Iris pigment epithelial cell (primary cell): ENCODE data around the gene CTDSP2.
"Not testable (repeated sequence)": the region's sequence is repeated elsewhere in the genome, so short reads cannot be mapped to it uniquely, and the experiment has no call there.

Experiments
- DNase-seq: peaks from one replicate; pipeline ENCODE4 v3.0.0-alpha.2; 2011; ENCODE audit warnings: low read depth

The CTDSP2 gene

DNA sequence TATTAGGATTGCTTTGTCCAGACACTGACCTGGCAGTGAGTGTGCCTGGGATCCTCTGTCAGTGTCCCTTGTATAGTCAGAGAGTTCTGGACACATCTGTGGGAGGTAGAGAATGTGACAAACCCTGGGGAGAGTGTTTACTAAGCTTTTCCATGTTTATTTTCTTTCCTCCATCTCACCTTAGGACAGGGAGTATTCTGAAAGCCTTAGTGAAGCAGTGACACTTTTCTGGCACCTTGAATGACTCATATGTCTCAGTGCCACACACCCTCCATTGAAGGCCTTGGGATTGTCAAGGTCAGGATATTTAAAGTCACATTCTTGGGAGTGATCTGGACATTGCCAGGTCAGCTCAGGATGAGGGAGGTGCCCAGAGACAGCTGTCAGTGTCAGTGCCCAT is 34.9 kb upstream of the CTDSP2 start:
- no peak for DNase-seq

- DNase-seq = peak; percentile 75
Measured at GRCh38 chr12:57881035-57881434, 34.5 kb upstream of the CTDSP2 start.

DNA sequence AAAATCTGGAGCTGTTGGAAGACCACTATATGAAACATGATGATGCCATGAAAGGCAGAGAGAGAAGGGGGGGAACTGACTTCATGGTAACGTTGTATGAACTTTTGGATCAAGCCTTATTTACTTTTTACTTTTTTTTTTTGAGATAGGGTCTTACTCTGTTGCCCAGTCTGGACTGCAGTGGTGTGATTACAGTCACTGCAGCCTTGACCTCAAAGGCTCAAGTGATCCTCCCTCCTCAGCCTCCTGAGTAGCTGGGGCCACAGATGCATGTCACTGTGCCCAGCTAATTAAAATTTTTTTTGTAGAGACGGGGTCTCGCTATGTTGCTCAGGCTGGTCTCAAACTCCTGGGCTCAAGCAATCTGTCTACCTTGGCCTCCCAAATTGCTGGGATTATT is 31.3 kb upstream of the CTDSP2 start:
- DNase-seq = no peak

DNA sequence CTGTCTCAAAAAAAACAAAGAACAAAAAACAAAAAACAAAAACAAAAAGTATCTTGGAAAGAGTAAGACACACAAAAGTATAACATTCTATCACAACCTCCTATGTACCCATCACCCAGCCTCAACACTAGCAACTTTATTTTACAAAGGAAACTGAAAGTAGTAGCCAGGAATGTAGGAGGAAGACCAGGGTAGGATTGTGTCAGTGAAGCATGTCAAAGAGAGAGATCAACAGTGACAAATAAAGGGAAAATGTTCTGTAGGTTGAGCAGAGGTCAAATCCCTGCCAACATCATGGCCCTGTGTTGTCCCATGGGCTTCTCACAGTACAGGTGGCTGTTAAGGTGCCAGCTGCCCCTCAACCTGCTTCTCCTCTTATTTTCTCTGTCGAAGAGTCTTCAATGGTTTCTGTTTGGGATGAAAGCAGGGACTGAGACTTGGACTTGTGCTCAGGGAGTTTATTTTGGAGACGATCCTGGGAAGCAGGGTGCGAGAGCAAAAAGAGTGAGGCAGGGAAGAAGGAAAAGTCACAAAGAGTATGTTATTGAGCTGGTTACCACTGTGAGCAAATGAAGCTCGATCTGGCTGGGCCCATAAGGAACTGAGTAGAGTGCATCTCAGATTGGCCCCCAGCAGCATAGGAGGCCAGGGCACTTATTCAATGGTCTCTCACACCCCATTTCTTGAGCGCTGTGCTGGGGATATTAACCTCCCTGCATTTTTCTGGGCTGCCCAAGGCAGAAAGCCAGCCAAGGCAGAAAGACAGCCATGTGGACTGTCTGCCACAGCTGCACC is 29.4 kb upstream of the CTDSP2 start:
- no peak for DNase-seq

DNA sequence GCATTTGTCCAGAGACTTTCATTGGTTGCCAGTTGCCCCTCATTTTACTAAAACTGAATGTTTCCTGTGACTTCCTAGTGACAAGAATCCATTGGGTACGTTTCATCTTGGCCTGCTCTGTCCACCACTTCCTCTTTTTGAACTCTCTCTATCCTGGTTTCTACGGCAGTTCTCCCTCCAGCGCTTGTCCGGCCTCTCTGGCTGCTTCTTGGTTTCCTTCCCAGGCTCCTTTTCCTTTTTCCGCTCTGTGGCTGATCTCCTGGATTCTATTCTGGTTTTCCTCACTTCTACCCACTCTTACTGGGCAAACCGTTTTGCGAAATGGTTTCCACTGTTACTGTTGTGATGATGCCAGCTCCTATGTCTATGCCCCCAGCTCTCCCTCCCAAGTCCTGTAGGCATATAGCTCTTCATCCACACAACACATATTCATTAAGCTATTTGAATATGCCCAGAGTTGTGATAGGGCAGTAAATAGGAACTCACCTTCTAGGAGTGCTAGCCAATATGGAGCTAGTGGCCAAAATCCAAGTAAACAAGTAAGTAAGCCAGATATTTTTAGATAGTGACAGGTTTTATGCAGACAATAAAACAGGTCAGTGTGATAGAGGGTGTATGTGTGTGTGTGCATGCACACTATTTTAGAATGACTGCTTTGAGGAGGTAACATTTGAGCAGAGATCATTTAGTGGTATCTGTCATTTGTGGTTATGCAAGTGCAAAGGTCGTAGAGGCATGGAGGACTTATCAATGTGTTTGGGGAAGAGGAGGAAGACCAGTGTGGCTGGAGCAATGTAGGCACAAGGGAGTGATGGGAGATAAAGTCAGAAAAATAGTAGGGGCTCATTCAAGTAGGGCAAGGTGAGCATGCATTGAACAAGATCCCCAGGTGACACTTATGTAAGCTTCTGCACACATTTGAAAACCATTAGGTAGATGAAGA is 27.9 kb upstream of the CTDSP2 start:
- no peak for DNase-seq

DNA sequence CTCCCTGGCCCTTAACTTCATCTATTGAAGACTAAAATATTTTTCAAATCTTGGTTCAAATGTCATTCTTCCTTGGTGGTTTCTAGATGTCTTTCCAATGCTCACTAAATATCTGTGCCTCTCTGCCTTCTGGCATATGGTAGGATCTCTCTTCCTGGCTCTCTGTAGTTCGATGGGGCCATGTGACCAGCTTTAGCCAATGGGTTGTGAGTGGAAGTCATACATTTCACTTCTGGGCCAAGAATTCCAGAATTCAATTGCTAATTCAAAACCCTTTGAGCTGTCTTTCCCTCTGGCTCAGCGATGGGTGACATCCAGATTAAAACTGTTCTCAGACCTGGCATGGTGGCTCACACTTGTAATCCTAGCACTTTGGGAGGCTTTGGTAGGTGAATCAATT is 25.8 kb upstream of the CTDSP2 start:
- DNase-seq = no peak

- no peak for DNase-seq
Measured at GRCh38 chr12:57869927-57870318, 23.4 kb upstream of the CTDSP2 start.

DNA sequence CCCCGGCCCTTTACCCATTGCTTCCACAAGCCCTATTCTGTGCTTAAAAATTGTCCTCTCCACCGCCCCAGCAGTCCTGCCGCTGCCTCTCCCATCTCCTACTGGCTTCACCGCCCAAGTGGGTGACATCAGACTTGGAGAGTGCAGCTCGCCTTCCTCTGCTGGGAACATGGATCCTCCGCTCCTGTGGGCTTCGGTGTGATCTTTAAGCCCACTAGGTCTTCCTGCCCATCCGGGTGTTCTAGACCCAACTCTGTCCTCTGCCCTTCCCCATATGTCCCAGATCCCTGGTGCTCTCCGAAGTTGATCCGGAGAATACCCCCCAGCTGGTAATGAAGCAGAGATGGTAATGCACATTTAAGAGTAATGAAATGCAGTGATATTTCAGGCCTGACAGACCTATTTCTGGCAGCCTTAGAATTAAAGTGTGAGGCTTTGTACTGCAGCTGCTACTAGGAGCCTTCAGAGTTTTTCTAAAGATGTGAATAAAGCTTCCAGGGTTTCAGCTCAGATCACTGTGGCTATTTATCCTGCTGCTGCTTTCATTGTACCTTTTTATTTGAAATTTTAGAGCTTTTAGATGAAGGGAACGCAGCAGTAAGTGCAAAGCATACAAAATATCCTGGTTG is 22.9 kb upstream of the CTDSP2 start:
- no peak for DNase-seq

GRCh38 chr12:57868851-57869268 is 22.3 kb upstream of the CTDSP2 start:
- DNase-seq = no peak

- DNase-seq = no peak
Measured at GRCh38 chr12:57868221-57868620, 21.7 kb upstream of the CTDSP2 start.

- DNase-seq = no peak
Measured at GRCh38 chr12:57866308-57867019, 19.9 kb upstream of the CTDSP2 start.

GRCh38 chr12:57865084-57865751 is 18.7 kb upstream of the CTDSP2 start:
- peak; percentile 90 for DNase-seq

DNA sequence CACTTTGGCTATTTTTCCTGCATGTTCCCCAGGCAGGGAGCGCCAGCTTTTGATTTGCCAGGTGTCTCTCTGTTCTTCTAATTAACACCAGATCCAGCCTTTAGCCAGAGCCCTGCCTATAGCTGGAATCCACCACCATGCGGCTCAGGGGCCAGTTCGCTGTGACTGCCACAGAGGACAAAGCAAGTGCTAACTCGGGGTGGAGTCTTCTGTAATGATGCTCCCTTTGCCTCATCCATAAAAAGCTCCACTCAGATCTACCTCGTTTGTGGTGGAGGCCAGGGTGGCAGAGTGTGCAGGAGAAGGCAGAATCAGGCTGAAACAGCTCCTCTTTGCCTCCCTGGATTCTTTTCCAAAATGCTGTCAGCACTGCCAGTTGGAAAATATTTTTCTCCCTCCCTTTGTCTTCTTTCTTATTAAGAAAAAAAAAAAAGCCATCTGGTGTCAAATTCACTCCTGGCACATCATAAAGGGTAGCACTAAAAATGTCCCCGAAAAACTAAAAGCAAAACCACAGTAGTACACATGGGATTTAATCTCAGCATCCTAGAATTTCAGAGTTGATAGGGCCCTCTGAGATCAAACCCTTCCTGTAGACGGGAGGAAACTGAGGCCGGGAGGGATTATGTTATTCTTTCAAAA is 18.0 kb upstream of the CTDSP2 start:
- no peak for DNase-seq

DNA sequence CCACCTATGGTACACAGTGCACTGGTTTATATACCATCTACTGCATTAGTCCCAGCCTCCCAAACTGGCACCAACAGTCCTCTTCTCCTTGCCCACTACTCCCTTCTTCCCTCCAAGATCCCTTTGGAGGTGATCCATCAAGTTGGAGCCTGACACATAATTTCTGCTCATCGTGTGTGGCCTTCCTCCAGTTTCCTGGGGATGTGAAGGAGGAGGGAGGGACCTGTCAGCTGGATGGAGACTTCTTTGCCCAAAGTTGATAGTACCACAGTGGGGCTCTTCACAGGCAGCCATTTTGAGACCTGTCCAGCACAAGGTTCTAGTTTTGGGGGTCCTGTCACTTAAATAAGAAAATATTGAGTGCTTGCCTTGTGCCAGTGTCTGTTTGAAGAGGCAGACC is 17.1 kb upstream of the CTDSP2 start:
- no peak for DNase-seq

DNA sequence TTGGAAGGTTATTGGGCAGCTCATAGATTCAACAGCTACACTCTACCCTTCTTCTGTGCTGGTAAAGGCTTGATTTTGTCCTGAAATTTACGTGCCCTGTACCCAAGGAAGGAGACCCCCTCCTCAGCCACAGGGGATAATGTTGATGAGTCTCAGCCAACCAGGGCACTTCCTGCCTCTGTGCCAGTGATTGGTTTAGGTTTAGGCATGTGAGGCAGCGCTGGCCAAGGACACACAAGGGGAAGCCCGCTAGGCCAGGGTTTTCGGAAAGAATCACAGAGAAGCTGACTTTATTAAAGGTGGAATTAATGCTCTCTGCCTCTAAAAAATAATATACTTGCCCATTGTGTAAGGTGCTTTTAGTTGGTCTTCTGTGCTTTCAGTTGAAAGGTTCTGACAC is 15.4 kb upstream of the CTDSP2 start:
- DNase-seq = no peak

DNA sequence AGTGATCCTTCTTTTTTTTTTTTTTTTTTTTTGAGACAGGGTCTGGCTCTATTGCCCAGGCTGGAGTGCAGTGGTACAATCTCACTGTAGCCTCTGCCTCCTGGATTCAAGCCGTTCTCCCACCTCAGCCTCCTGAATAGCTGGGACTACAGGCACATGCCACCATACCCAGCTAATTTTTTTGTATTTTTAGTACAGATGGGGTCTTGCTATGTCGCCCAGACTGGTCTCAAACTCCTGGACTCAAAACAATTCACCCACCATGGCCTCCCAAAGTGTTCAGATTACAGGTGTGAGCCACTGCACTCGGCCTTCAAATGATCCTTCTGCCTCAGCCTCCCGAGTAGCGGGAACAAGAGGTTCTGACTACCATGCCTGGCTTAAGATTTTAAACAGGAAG is 14.4 kb upstream of the CTDSP2 start:
- not testable (repeated sequence) for DNase-seq

DNA sequence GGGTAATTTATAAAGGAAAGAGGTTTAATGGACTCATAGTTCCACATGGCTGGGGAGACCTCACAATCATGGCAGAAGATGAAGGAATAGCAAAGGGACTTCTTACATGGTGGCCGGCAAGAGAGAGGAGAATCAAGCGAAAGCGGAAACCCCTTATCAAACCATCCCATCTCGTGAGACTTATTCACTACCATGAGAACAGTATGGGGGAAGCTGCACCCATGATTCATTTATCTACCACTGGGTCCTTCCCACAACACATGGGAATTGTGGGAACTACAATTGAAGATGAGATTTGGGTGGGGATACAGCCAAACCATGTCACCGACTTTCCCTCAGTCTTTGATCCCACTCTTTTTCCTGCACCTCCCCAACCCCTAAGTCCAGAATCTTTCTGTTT is 12.6 kb upstream of the CTDSP2 start:
- DNase-seq = no peak

GRCh38 chr12:57858123-57858522 is 11.6 kb upstream of the CTDSP2 start:
- not testable (repeated sequence) for DNase-seq

DNA sequence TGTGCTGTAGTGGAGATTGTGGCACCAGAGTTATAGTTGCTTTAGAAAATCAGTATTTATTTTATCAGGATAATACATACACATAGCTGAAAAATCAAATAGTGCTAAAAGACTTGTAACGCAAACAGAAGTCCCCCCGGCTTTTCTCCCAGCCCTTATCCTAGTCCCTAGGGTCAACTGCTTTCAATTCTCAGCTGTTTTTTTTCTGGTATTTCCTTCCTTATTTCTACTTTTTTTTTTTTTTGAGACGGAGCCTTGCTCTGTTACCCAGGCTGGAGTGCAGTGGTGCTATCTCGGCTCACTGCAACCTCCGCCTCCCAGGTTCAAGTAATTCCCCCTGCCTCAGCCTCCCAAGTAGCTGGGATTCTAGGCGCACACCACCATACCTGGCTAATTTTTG is 8.4 kb upstream of the CTDSP2 start:
- DNase-seq = no peak

DNA sequence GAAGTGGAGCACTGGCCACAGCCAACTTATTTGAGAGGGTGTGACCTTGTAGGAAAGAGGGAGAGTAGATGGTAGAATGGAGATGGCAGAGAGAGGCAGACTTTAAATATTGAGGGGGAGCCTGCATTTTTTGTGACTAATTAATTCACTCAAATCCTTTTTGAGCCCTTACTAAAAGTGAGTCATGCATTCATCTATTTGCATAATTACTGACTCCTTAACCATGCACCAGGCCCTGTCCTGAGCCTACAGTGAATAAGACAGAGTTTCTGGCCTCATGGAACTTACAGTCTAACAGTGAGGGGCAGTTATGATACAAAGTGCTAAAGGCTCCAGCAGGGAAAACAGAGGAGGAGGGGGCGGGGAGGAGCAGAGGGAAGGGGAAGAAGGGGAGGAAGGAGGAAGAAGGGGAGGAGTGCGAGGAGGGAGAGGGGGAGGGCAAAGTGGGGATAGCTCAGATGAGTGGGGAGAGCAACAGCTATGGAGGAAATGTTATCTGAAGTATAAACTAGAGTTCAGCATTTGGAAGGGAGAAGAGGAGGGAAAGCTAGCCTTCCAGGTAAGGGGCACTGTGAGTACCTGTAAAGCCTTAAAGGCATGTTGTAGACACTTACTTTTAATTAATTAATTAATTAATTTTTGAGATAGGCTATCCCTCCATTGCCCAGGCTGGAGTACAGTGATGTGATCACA is 7.5 kb upstream of the CTDSP2 start:
- DNase-seq = no peak
